ENCODE results near the gene CEP170.

DNA sequence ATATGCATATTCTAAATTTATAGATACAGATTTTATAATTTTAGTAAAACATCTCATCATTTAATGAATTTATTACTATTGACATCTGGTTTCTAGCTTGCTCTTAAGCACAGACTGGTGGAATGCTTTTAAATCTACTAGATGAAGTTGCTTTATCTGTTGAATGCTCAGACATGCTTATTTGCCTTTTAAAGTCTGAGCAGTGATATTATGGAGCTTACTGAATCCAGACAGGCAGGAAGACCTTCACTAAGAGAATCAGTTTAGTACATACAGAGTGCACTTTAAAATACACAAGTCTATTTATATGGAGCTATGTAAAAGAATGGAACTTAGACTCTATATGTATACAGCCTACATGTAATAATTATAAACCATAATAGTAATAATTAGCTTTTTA is 17.3 kb upstream of the CEP170 start:
- TF ChIP-seq POLR2AphosphoS5 (IDR thresholded peaks at IDR 0.05) (no peak), SMC3 (conservative IDR thresholded peaks at IDR 0.05; ENCODE audit: poor library complexity) (no peak), EZH2 (IDR thresholded peaks at IDR 0.05; ENCODE audit: borderline replicate concordance, insufficient read depth, low read length, poor library complexity, severe bottlenecking) (no peak), EP300 (conservative IDR thresholded peaks at IDR 0.05; ENCODE audit: poor library complexity, severe bottlenecking) (no peak), MXI1 (conservative IDR thresholded peaks at IDR 0.05; ENCODE audit: poor library complexity, severe bottlenecking) (no peak)
- TF ChIP-seq, protein P1, sequence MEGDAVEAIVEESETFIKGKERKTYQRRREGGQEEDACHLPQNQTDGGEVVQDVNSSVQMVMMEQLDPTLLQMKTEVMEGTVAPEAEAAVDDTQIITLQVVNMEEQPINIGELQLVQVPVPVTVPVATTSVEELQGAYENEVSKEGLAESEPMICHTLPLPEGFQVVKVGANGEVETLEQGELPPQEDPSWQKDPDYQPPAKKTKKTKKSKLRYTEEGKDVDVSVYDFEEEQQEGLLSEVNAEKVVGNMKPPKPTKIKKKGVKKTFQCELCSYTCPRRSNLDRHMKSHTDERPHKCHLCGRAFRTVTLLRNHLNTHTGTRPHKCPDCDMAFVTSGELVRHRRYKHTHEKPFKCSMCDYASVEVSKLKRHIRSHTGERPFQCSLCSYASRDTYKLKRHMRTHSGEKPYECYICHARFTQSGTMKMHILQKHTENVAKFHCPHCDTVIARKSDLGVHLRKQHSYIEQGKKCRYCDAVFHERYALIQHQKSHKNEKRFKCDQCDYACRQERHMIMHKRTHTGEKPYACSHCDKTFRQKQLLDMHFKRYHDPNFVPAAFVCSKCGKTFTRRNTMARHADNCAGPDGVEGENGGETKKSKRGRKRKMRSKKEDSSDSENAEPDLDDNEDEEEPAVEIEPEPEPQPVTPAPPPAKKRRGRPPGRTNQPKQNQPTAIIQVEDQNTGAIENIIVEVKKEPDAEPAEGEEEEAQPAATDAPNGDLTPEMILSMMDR (IDR thresholded peaks at IDR 0.05; ENCODE audit: poor library complexity, severe bottlenecking): no peak
- TF ChIP-seq, protein P2, sequence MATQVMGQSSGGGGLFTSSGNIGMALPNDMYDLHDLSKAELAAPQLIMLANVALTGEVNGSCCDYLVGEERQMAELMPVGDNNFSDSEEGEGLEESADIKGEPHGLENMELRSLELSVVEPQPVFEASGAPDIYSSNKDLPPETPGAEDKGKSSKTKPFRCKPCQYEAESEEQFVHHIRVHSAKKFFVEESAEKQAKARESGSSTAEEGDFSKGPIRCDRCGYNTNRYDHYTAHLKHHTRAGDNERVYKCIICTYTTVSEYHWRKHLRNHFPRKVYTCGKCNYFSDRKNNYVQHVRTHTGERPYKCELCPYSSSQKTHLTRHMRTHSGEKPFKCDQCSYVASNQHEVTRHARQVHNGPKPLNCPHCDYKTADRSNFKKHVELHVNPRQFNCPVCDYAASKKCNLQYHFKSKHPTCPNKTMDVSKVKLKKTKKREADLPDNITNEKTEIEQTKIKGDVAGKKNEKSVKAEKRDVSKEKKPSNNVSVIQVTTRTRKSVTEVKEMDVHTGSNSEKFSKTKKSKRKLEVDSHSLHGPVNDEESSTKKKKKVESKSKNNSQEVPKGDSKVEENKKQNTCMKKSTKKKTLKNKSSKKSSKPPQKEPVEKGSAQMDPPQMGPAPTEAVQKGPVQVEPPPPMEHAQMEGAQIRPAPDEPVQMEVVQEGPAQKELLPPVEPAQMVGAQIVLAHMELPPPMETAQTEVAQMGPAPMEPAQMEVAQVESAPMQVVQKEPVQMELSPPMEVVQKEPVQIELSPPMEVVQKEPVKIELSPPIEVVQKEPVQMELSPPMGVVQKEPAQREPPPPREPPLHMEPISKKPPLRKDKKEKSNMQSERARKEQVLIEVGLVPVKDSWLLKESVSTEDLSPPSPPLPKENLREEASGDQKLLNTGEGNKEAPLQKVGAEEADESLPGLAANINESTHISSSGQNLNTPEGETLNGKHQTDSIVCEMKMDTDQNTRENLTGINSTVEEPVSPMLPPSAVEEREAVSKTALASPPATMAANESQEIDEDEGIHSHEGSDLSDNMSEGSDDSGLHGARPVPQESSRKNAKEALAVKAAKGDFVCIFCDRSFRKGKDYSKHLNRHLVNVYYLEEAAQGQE (IDR thresholded peaks at IDR 0.05; ENCODE audit: borderline replicate concordance): no peak
